GM21576 (cell line): ENCODE measurements around the gene BACE2.

Experiments used
- ATAC-seq: cut with Tn5 transposase; IDR thresholded peaks from one replicate; pipeline ENCODE4 v1.9.1; 2021; ENCODE audit warnings: mild to moderate bottlenecking, moderate library complexity; ENCODE audit not compliant: unreplicated experiment

The BACE2 gene

DNA sequence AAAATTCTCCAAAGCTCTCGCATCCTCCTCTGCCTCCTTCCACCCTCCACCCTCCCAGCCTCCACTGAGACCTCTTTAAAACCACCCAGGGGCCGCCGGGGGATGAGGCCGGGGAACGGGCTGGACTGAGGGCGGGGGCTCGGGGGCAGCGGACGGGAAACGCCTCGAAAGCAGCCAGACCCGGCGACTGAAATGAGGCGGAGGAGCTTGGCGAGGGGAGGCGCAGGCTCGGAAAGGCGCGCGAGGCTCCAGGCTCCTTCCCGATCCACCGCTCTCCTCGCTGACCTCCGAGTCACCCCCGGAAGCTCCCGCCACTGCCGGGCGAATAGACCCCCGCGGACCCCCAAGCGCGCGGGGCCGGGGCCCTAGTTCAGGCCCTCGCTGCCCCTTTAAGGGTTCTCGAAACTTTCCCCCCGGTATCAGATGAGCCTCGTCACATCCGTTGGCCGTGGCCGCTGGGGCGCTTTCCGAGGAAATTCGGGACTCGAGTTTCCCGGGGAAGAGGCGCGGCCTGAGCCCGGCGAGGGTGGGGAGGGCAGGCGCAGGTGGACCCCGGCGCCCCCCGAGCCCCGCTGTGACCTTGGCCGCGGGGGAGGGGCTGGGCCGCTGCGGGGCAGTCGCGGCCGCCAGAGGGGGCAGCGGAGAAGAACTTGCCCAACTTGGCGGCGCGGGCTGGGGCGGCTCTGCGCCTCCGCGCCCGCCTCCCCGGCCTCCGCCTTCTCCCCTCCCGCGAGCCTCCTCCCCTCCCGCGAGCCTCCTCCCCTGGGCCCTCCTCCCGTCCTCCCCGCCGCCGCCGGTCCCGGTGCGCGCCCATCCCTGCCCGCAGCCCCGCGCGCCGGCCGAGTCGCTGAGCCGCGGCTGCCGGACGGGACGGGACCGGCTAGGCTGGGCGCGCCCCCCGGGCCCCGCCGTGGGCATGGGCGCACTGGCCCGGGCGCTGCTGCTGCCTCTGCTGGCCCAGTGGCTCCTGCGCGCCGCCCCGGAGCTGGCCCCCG, at the start of gene BACE2:
Gene BACE2 (plus strand): TSS at position 813 of the 995 bp plus-strand sequence. CDS start 104 bp downstream, at position 917.
- ATAC-seq: no peak

DNA sequence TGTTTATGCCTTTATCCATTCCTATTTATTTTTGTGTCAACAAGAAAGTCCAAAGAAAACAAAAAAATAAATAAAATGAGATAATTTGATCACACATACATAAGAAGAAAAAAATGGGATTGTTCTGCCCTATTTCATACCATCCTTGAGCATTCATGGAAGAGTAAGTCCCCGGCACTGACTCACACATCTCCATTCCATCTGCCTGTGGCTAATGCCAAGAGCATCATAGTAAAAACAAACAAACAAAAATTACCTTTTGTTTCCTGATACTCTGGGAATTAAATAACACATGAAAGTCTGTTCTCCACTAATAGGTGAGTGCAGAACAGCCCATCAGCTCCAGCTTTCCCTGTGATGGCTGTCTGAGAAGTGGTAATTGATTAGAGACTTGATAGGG, 48.1 kb upstream of the BACE2 start:
- no peak for ATAC-seq

DNA sequence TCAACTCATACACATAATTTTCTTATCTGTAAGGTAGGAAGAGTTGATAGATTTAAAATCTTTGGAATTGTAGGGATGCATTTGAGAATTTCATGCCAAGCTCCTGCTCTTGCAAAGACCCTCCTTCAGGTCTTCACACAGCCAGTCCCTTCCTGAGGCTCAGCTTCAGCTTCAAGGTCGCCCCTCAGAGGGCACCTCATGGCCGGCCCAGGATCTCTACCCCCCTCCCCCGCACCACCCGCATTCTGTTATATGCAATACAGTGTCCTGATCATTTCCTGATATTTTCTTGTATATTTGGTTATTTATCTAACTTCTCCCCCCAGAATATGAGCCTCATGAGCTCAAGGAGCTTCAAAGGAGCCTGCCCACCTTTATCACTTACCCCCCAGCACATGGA, 47.0 kb upstream of the BACE2 start:
- no peak for ATAC-seq

DNA sequence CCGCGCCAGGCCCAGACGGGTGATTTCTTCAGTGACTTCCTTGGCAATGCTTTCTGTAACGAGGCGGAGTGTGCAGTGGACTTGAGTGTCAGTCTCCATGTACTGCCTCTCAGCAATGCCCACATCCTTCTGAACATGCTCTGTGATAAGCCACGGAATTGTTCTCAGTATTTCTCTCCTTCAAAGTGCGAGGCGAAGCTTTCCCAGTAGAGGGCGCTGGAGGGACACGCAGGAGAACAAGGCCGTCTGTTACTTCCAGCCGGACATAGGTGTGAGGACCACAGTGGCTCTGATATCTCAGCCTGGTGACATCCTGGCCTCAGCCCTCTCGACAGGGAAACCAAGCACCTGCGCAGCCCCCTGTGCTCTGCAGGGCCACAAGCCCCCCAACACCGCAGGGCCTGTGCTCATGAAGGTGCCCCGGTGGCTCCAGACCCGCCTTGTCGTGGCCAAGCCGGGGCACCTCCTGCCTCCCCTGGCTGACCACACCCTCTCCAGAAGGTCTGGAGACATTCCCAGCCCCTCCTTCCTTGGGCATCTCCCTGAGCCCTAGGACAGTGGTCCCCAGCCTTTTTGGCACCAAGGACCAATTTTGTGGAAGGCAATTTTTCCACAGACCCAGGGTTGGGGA, 46.1 kb upstream of the BACE2 start:
- ATAC-seq: no peak

DNA sequence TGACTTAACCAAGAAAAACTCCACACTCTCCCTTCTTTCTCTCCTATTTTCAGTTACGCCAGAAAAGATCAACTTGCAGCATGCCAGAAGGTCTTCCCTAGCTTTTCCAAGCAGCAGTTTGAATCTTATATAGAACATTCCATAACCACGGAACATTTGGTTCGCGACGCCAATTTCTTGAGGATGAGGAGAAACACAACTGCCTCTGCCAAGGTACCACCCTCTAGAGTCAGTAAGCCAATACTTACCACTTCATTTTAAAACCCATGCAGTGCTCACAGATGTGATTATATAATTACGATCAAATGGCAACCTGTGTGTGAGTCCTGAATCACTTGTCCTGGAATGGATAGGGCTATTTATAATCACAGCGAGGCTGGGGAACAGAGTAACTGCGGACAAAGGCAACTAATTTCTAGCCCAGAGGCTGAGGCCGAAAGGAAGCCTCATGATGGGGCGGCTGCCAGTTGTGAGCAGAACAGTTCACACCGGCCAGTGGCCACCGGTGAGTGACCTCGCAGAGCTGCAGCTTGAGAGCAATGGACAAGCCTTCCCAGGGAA, 43.2 kb upstream of the BACE2 start:
- no peak for ATAC-seq

DNA sequence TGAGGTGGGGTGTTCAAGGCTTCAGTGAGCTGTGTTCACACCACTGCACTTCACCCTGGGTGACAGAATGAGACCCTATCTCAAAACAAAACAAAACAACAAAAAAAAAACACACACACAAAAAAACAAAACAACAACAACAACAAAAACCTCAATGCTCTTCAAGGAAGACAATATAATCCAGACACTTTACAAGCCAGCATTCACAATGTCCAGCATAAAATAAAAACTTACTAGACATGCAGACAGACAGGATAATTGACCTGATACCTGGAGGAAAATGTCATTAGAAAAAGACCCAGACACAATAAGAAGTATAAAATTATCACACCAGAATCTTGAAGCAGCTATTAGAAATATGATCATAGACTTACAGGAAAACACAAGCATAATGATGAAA, 39.0 kb upstream of the BACE2 start:
- no peak for ATAC-seq

DNA sequence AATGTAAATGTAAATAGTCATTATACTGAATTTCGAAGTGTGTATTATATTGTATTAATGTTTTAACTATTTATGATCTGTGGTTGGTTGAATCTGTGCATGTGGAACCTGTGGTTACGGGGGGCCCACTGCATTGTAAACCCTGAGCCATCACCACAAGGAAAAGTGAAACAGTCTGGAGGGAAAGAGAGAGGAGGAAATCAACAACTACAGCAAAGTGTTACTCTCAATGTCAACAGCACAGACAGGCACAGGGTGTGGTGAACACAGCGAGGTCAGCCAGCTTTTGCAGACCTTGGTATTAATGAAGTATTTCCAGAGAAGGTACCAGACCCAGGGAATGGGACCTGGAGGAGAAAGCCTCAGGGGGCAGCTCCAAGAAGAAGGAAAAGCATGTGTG, 37.1 kb upstream of the BACE2 start:
- no peak for ATAC-seq

DNA sequence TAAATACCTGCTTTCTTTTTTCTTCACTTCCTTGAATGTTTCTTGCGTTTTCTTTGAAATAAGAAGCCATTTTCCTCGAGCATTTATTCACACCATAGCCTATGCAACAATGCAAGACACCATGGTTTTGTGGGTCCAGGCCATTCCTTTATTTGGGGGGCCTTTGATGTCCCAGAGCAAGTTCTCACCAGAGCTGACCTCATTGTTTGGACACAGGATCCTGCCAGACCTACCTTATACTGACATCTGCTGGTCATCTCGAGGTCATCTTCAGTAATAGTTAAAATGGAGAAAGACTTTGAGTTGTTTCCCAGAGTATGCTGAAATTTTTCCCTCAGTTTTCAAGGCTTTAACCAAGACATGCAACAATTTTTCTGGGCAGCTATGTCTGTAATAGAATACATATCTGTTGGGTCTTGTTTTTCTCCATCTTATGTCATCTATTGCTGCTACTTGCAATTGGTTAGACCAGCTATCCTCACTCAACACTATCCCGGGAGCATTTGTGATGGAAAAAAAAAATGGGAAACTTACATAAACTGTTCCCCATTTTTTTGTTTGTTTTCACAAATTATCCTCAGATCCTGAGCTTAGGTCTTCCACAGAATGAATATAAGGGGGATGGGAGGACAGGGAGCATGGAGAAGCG, 34.0 kb upstream of the BACE2 start:
- ATAC-seq: no peak

DNA sequence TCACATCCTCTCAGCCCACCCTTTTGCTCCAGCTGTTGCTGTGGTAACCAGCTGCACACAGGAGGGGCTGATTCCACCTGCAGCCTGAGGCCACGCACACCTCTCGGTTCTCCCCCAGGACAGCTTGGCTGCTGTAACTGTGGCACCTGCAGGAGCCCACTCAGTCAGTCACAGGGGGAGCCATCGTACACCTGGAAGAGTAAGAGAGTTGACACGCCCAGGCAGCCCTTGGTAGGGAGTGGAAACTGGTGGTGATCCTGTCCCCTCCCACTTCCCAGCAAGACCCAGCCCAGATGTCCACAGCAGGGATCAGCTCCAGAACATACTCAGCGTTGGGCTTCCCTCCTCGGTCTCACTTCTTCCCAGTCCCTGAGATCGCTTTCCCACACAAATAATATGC, 32.2 kb upstream of the BACE2 start:
- no peak for ATAC-seq

DNA sequence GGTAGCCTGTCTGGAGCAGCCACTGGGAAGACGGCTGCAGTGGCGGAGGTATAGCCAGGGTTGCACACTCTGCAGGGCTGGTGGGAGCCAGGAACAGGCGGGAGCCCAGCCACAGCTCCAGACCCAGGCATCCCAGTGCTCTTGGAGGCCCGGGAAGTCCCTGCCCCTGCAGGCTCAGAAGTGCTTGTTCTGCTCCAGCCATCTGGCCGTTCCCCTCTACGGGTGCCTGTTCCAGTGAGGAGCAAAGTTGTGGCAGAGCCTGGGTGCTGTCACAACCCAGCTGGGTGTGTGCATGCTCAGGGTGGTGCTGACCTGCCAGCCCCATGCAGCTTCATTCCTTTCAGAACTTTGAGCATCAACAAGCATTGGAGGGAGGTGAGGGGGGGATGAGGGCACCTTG, 31.7 kb upstream of the BACE2 start:
- no peak for ATAC-seq

DNA sequence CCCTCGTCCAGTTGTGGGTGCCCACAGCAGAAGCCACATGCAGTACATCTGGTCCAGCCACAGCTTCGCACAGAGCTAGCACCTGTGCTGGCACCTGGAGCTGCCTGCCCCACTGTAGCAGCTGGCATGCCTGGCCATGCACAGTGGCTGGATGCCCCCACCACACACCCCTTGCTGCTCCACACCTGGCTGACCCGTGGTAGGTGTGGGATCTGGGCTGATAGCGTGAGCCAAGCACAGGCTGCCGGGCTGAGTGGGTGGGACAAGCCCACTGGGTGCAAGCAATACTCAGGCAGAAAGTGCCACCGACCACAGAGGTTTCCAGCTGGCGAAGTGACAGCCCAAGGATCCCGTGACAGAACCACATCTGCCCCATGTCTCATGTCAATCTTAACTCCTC, 30.6 kb upstream of the BACE2 start:
- ATAC-seq: no peak

DNA sequence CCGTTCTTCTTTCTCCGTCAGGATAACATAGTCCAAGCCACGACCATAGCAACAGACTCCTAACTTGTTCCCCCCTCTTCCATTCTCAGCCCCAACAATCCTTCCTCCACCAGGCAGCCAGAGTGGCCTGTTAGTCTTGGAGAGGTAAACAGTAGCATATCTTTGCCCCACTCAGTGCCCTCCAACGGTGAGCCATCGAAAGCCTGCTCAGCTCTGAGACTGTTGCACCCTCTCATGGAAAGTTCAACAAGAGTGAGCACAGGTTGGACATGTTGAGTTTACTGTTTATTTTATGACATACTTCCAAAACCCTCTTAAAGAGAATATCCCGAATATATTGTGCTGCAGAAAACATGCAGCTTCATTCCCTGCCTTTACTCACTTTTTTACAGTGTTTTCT, 30.1 kb upstream of the BACE2 start:
- ATAC-seq: no peak

DNA sequence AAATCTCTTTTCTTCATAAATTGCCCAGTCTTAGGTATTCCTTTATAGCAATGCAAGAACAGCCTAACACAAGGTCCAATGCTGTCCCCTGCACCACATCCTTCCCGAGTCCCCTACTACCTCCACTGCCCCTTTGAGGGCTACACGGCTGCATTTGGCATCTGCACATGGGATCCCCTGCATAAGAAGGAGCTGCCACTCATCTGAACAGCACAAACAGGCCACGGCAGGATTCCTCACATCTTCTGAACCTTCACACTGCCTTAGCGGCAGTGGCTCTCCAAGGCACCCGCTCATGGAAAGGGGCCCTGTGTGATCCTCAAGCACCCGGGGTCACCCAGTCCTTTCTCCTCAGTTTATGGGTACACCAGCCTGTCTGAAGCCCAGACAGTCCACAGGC, 29.2 kb upstream of the BACE2 start:
- ATAC-seq: no peak

DNA sequence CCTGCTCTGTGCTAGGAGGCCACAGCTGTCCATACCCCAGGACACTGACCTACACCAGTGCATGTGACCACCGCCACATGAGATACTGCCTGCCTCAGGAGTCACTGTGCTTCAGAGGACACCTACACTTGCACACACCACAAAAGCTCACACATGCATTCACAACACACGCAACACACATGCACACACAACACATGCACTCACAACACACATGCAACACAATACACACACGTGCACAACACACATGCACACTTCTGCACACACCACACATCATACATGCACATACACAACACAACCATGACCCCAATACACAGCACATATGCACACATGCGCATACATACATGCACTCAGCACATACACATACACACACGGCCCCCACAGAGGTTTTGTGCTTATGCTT, 28.7 kb upstream of the BACE2 start:
- ATAC-seq: no peak

DNA sequence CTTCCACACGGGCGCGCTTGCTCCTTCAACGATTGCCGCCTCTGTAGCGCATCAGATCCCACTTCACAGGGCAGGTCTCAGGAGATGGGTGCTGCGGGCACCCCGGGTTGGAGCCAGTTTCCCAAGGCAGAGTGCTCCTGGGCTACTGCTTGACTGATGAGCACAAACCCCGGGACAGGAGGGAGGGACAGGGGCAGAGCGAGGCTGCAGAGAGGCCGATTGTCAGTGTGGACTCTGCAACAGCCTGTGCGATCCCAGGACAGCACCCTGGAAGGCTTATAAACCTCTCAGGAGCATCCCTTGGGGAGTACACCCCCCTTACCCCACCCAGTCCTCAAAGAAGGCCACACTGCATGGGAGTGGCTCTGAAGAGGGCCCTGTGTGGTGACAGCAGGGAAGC, 28.0 kb upstream of the BACE2 start:
- no peak for ATAC-seq

DNA sequence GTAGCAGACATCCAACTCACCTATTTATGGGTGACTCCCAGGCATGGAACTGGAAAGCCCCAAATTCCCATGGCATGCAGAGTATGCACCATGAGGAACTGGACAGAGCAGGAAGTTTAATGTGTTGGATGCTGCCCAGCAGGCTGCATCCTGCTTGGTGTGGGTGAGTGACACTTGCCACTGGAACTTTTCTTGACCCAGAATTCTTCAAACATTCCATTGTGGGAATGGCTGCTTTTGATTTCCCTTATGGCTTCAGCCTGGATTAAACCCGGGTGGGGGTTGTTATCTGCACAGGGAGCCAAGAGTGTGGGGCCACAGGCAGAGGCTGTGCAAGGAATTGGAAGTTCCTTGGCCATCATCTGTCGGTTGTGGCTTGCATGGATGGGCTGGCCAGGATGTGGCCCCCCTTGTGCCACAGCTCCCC, 26.9 kb upstream of the BACE2 start:
- ATAC-seq: no peak

DNA sequence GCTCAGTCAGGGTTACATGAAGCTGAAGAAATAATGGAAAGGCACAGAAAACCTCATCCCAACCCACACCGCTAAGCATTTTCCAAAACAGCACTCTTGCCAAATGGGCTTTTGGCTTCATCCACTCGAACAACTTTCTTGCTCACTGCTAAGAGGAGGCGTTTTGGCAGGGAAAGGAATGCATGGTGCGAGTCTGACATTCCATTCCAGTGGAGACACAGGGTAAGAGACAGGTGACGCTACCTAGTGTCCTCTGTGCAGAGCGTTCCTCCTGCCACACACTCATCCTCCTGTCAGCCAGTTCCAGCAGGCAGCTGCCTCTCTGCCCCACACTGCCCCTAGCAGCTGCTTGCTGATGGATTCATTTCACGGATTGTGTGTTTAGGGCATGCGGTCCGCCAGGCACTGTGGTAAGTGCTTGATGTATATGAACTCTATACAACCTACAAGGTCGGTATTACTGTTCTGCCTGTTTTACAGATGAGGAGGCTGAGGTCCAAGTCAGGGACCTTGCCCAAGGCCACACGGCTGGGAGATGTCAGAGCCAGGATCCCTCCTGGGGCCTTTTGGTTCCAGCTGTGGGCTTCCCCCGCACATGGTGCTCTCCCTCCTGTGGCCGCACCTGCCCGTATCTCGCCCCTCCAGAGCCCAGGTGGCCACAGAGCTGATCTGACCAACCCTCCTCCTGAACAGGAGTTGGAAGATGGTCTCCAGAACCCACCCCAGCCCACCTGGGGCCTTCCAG, 25.7 kb upstream of the BACE2 start:
- ATAC-seq: no peak

DNA sequence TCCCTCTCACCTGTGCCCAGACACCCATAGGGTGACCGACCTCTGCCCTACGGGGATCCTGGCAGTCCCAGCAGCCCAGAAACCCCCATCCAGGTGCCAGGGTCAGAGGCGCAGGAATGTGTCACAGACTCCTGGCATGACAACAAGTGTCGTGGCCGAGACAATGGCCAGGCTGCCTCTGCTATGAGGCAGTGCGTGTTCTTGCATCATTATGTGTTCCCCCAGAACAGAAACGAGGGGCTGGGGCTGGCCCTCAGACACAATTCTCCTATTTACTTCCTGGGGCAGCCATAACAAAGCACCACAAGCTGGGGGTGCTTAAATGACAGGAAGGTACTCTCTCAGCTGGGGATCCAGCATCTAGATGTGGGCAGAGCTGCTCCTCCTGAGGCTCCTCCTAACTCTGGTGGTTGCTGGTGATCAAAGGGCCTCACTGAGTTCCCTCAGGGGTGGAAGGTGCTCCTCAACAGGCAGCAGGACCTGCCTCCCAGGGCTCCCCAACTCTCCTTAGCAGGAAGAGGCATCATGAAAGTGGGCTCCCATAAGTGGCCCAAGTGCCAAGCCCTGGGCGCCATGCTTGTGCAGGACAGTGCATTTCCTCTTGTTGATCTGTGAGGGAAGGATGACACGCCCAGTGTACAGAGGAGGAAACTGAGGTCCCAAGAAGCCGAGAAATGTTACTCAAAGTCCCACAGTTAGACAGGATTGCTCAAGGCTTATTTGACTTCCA, 24.2 kb upstream of the BACE2 start:
- no peak for ATAC-seq

DNA sequence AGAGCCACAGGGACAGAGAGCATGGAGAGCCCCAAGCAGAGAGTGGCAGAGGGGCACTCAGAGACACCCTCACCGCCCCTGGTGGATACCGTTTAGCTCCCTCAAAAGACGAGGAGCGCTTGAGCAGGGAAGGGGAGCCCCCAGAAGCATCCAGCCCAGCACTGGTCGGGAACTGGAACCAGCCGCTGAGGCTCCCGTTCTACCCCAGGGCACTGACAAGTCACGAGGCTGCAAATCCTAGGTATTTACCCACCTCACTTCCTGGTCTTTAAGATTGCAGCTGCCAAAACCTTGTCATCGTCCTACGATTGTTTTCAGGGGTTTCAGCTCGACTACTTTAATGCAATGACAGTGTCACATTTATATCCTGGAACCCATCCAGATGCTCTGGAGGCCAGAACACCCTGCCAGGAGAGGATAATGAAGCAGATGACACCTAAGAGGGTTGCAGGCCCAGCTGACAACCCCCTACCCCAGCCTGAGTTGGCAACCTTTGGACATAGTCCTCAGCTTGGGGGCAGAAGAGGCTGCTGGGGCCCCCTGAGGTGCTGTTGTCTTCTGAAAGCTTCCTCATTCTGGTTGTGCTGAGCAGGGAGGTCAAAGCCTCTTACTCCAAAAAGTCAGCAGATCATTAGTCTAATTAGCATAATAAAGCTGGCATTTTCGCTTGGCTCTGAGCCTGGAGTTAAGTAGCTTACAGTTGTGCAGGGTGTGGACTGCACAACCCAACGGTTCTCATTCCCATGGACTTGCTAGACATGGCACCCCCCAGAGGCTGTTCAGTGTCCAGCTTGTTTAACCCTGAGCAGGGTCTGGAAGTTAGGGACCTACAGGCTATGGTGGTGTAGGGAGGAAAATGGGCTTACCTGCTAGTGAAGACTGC, 20.6 kb upstream of the BACE2 start:
- ATAC-seq: no peak
